DMS79 (cell line): ENCODE data around the gene MYO3A.

Source experiments
- DNase-seq: peaks from one replicate; lab custom pipeline; 2025; lab: John Stamatoyannopoulos, UW

MYO3A gene

GRCh38 chr10:26215935-26216584 lies 282.0 kb downstream of the MYO3A start:
- peak; percentile 50 for DNase-seq

- no peak for DNase-seq
Measured at GRCh38 chr10:26216585-26217395, 282.8 kb downstream of the MYO3A start, which contains the start of gene GAD2. GAD2 (plus strand) TSS chr10:26216774; CDS start chr10:26216810, 36 bp downstream.

DNA sequence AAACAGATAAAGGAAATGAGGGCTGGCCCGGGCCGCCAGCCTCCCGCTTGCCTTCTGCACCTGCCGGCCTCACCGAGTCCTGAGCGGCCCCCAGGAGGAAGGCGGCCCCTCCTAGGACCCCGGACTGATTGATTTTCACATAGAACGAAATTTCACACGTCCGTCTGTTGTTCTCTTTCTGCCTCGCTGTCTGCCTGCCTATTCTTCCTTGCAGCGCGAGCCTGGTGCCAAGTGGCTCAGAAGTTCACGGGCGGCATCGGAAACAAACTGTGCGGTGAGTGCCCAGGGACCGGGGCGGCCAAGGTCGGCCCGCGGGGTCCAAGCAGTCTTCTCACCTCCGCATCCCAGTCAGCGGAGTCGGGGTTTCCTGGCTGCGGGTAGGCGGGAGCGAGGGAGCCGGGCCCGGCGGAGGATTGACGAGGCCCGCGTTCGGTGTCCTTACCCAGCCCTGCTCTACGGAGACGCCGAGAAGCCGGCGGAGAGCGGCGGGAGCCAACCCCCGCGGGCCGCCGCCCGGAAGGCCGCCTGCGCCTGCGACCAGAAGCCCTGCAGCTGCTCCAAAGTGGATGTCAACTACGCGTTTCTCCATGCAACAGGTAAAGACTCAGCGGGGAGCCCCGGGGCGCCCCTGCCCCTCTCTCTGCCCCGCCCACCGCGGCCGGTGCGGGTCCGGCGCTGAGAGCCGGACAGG lies 283.5 kb downstream of the MYO3A start:
- DNase-seq = peak; percentile 2

DNA sequence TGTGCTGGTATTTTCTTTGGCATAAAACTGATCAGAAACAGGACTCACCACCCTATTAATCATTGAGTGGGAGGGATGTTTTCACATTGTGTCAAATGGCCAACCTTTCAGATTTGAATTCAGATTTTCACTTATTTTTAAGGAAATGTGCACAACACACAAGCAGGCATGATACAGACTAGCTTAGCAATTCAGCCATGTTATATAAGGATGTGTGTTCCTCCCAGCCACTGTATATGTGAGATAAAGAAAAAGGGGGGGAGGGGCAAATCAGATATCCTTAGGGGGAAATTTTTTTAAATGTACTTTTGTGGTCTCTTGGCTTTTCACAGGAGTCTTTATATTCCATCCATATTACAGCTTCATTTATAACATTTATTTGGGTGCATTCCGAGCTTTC lies 285.6 kb downstream of the MYO3A start:
- no peak for DNase-seq

DNA sequence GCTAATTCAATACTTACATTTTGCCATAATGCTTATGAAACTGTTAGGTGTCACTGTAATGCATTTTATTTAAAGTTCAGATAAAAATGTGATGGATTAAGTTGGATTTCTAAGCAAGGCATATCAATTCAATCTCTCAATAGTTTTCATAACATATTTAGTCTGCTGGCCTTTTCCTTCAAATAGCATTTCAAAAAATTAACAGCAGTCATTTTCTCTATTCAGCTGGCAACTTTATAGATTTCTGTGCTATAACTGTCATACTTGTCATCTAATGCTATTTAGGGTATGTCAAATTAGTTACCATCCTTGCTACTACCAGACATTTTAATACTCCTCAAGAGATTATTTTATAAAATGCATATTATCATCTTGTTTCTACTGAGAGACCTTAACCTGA lies 286.9 kb downstream of the MYO3A start:
- no peak for DNase-seq

GRCh38 chr10:26221541-26221940 lies 287.5 kb downstream of the MYO3A start:
- DNase-seq = no peak

GRCh38 chr10:26222563-26222962 lies 288.5 kb downstream of the MYO3A start:
- no peak for DNase-seq

DNA sequence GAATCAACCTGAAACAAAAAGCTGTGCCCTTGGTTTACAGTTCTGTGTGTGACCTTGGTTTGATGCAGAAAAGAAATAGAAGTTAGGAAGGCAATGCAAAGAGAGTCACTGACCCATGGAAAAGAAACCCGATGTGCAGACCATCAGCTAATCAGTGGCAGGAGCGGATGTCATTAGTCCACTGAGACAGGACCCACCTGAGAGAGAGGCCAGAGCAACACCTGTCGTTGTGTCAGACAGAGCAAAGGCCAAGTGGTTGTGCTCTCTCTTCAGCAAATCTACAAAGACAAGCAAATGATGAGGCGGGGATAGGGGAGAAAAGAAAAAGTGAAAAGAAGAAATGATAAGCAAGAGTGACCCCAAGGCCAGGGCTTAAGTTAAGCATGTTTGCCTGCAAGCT lies 291.3 kb downstream of the MYO3A start:
- no peak for DNase-seq

DNA sequence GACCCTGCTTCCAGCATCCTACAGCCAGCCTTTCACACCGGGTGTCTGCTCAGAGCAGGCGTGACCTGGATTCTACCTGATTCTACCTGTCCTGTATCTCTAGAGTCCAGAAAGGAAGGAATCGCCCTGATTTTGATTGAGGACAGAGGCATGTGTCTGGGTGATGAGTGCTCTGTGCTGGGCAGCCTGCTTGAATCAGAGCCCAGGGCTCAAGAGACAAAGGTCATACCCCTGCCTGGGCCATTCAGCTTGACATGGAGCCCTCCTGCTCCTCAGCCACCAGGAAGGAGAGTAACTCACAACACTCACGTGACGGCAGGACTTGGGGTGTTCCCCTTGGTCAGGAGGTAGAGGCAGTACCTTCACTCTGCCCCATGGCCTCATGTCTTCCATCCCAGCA lies 293.8 kb downstream of the MYO3A start:
- no peak for DNase-seq

GRCh38 chr10:26232174-26232573 lies 298.1 kb downstream of the MYO3A start:
- no peak for DNase-seq

DNA sequence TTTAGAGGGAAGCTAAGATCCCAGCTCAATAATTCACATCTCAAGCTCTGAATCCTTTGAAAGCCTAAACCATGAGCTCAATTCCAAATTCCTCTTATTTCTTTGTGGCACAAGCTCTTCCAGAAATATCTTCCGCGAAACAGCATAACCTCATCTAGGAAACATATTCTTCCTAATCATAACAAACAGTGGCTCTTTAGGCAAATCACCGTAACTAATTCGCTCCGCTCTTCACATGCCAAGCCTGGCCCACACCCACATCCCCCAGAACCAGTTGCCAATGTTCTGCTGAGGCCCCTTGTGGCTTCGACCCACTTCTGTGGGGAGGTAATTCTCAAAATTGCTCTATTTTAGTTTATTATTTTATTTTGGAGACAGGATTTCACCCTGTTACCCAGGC lies 301.7 kb downstream of the MYO3A start:
- DNase-seq = no peak

DNA sequence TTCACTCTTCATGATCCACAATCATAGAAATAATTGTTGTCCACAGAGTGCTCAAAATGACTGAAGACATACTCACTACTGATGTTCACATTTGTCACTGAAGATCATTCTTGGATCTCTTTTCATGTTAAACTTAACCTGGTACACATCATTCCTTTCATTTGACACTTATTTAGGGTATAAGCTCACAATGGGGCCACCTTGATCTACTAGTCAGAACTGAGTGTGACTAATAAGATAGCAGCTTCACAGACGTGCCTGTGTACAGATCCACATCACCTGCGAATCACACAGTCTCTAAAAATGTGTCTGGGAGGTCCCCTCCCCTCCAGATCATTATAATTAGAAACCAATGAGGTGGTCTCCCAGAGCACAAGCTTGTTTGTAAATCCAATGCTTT lies 304.3 kb downstream of the MYO3A start:
- no peak for DNase-seq

DNA sequence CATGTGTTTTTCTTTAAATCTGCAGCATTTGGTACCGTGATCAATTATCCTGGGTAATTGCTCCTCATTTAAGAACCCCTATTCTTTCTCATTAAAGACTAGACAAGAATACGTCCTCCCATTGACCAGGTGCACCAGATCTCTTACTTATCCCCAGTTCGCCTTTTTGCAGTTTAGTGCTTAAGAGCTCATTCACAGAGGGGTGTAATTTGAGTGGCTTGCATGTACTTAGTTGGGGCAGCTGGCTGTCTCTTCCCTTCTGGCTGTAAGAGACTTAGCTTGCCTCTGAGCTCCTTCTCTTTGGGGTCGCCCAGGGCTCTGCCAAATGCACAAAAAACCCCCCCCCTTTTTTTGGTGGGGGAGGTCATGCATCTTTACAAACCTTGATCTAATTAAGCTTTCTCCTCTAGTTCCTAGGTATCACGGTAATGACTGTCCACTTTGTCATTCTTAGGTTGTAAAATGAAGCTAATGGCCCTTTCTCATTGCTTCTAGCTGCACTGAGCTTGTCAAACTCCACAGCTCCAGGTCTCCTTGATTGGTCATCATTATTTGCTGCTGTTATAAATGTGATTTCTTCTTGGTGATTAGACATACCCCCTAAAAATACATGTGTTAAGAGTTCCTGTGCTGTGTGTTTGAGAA lies 308.8 kb downstream of the MYO3A start:
- peak; percentile 66 for DNase-seq

DNA sequence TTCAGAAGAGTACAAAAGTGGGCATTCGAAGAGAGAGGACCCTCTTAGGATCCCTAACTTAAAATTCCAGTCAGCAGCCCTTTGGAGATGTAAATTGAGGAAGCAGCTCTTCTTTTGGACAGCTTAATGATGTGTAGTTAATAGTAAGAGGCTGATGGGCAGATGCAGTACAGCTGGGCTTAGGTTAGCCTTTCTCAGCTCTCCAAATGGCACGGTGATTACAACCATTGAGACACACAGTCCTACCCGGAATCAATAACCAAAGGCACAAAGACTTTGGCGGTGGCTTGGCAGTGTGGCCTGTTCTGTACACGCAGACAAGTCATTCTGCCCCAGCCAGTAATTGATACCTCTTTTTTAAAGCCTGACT lies 309.3 kb downstream of the MYO3A start:
- DNase-seq = peak; percentile 17

DNA sequence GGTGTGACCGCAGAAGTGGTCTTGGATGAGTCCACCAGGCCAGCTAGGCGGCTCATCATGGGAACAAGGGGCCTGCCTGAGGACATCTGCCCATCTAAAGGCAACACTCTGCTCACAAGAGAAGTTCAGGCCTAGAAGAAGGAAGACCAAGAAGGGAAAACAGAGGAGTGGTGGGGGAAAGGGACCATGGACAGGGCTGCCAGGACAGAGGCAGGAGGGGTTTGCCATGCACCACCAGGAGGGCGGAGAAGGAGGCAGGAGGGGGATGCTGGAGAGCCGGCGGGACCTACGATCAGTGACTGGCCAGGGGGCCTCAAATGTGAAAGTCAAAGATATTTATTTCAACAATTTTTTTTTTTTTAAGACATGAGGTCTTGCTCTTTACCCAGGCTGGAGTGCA lies 315.7 kb downstream of the MYO3A start:
- DNase-seq = no peak

- peak; percentile 8 for DNase-seq
Measured at GRCh38 chr10:26251925-26252324, 317.9 kb downstream of the MYO3A start.

DNA sequence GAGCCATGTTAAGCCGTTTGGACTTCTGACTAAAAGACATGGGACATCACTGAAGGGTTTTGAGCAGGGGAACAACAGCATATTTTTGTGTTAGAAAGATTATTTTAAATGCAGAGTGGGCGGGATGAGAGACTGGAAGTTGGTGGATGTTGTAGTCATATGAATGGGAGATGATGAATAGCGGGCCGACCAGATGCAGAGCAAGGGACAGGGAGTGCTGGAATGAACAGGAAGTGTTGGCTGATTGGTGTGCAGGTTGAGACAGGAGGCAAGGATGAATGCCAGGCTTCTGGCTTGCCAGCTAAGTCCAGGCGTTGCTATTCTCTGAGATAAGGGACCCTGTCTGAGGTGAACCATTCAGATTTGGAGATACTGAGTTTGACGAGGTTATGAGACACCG lies 320.6 kb downstream of the MYO3A start:
- no peak for DNase-seq

GRCh38 chr10:26259341-26259740 lies 325.3 kb downstream of the MYO3A start:
- no peak for DNase-seq
